GM06990 (cell line): ENCODE measurements around the gene ARPC1B.
A peak's percentile ranks its signal among the peaks of the same experiment; 100 is the strongest.
"Not testable (repeated sequence)": the region's sequence is repeated elsewhere in the genome, so short reads cannot be mapped to it uniquely, and the experiment has no call there.

Experiments
- DNase-seq: peaks from one replicate; pipeline ENCODE4 v3.0.0-alpha.2; 2011; ENCODE audit not compliant: insufficient read length; ENCODE audit errors: extremely low read depth
- H3K27me3 ChIP-seq: replicated peaks from 2 replicates; pipeline ENCODE4 v1.6.0; 2011; ENCODE audit warnings: low read length; ENCODE audit not compliant: control insufficient read depth, insufficient read depth
- H3K36me3 ChIP-seq: 2 replicates; pipeline ENCODE4 v1.5.1; 2011; ENCODE audit warnings: low read length; ENCODE audit not compliant: control insufficient read depth, insufficient read depth
- H3K4me3 ChIP-seq: replicated peaks from 2 replicates; pipeline ENCODE4 v1.5.1; 2011; ENCODE audit warnings: low read depth, mild to moderate bottlenecking, control low read depth, low read length
- CTCF ChIP-seq: IDR thresholded peaks from 2 replicates; pipeline ENCODE4 v1.5.1; 2011; ENCODE audit warnings: low read length, control low read depth, mild to moderate bottlenecking, inconsistent platforms; ENCODE audit not compliant: insufficient read depth, poor library complexity, severe bottlenecking

Gene ARPC1B

GRCh38 chr7:99357701-99358490 is 16.6 kb upstream of the ARPC1B start:
- H3K36me3 ChIP-seq, result peaks cover 22% of the 10 kb centered on the region
- DNase-seq, result no peak
- H3K4me3 ChIP-seq, result no peak overlapping the region
- H3K27me3 ChIP-seq, result no peaks in the 10 kb centered on the region
- no peak for TF ChIP-seq CTCF

DNA sequence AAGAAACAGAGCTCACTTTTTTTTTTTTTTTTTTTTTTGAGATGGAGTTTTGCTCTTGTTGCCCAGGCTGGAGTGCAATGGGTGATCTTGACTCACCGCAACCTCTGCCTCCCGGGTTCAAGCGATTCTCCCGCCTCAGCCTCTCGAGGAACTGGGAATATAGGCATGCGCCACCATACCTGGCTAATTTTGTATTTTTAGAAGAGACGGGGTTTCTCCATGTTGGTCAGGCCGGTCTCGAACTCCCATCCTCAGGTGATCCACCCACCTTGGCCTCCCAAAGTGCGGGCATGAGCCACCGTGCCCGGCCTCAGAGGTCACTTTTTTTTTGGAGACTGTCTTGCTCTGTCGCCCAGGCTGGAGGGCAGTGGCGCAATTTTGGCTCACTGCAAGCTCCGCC is 16.0 kb upstream of the ARPC1B start:
- peaks cover 24% of the 10 kb centered on the region for H3K36me3 ChIP-seq
- not testable (repeated sequence) for H3K27me3 ChIP-seq, DNase-seq, H3K4me3 ChIP-seq

DNA sequence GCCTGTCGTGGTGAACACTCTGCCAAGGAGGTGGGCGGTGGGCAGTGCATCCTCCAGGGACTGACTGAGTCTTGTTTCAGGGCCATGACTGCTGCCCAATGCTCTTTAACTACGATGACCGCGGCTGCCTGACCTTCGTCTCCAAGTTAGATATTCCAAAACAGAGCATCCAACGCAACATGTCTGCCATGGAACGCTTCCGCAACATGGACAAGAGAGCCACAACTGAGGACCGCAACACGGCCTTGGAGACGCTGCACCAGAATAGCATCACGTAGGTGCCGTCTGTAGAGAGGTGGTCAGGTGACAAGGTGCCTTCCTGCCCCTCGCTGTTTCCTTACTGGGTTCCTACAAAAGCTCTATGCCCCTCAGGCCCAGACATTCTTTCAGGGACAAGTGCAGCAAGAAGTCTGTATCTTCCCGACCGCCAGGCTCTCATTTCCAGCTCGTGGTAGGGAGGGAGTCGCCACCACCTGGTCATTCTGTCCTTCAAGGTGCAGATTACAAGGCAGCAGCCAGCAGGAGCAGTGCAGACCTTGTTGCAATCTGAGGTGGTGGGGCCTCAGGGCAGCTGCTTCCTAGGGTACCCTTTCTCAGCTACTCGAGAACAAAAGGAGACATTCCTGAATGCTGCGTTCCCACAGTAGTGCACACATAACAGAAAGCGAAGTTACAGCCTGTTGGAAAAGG is 14.9 kb upstream of the ARPC1B start:
- no peak for DNase-seq
- Histone ChIP-seq H3K27me3 (no peaks in the 10 kb centered on the region), H3K4me3 (no peak overlapping the region), H3K36me3 (peaks cover 22% of the 10 kb centered on the region)
- no peak for TF ChIP-seq CTCF

DNA sequence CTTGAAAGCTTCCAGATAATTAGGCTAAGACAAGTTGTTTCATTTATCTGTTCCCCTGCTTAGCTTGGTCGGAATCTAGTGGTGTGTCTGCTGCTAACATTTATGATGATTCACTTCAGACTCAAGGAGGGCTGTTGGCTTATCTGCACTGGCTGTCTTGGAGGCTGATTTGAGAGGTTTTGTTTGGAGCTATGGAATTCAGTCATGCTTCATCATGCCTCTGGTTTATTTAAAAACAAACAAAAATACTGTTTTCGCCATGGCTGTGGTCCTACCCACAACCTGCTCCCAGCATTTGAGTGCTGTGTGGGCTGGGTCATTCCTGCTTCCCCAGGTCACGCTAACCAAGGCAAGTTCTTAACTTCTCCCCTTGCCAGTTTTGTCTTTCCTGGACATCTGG is 11.7 kb upstream of the ARPC1B start:
- no peak for TF ChIP-seq CTCF
- Histone ChIP-seq H3K27me3 (no peaks in the 10 kb centered on the region), H3K4me3 (no peak overlapping the region), H3K36me3 (peaks cover 30% of the 10 kb centered on the region)
- DNase-seq, result no peak

DNA sequence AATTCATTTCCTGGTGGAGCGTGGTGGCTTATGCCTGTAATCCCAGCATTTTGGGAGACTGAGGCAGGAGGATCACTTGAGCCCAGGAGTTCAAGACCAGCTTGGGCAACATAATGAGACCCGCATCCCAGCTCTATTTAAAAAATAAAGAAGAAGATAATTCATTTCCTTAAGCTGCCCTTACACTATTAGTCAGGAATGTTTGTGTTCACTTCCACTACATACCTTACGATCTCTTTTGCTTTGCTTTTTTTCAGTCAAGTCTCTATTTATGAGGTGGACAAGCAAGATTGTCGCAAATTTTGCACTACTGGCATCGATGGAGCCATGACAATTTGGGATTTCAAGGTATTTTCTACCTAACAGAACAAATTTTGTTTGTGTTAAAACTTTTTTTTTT is 11.2 kb upstream of the ARPC1B start:
- no peak for TF ChIP-seq CTCF
- Histone ChIP-seq H3K36me3 (peaks cover 25% of the 10 kb centered on the region), H3K4me3 (no peak overlapping the region), H3K27me3 (no peaks in the 10 kb centered on the region)
- DNase-seq, result no peak

GRCh38 chr7:99365318-99366141 is 9.0 kb upstream of the ARPC1B start:
- H3K27me3 ChIP-seq, result no peaks in the 10 kb centered on the region
- TF ChIP-seq CTCF, result peak; percentile 70
- H3K4me3 ChIP-seq, result no peak overlapping the region
- H3K36me3 ChIP-seq, result peaks cover 23% of the 10 kb centered on the region
- no peak for DNase-seq
